CD4-positive, CD25-positive, alpha-beta regulatory T cell (primary cell): ENCODE measurements around the gene DLL4. TPM values are rescaled to one million over a fixed set of nuclear protein-coding genes. Genes with fewer than 3 reads are reported as not detected.

Experiments
- ATAC-seq, 2 donors: fragments of 150-1000 bp; cut with Tn5 transposase; one replicate each; pipeline ENCODE4 v1.10.0; 2021; ENCODE audit warnings: low read depth in 2 of 2, moderate number of reproducible peaks in 2 of 2, moderate library complexity in 1 of 2
- DNase-seq, 3 donors: peaks; one replicate each; pipeline versions ENCODE4 v3.0.0 to v3.0.0-alpha.2; 2012 to 2022; ENCODE audit warnings: mixed read lengths in 1 of 3
- H3K27ac ChIP-seq: one replicate; pipeline ENCODE4 v1.7.0; 2013; ENCODE audit warnings: mild to moderate bottlenecking, low read length; ENCODE audit not compliant: insufficient read depth, poor library complexity, severe bottlenecking
- H3K27me3 ChIP-seq: one replicate; pipeline ENCODE4 v1.7.0; 2013; ENCODE audit warnings: low read length; ENCODE audit not compliant: control insufficient read depth, insufficient read depth
- H3K36me3 ChIP-seq: one replicate; pipeline ENCODE4 v1.7.0; 2013; ENCODE audit warnings: mild to moderate bottlenecking, low read length, moderate library complexity; ENCODE audit not compliant: control insufficient read depth, insufficient read depth
- H3K4me1 ChIP-seq: 2 replicates; pipeline ENCODE4 v1.7.0; 2013; ENCODE audit warnings: mild to moderate bottlenecking, low read length; ENCODE audit not compliant: insufficient read depth, control insufficient read depth, poor library complexity, severe bottlenecking
- H3K4me3 ChIP-seq: one replicate; pipeline ENCODE4 v1.7.0; 2013; ENCODE audit warnings: low read depth, mild to moderate bottlenecking, low read length, moderate library complexity
- H3K9me3 ChIP-seq, 2 experiments: 1 replicate in 1 of 2; 2 replicates in 1 of 2; pipeline ENCODE4 v1.7.0; 2013; ENCODE audit warnings: low read length in 2 of 2, mild to moderate bottlenecking in 1 of 2, moderate library complexity in 1 of 2; ENCODE audit not compliant: control insufficient read depth in 2 of 2
- H3K27ac Mint-ChIP-seq, 3 donors: one replicate each; pipeline ENCODE4 v1.8.0; 2020 to 2022; ENCODE audit warnings: mild to moderate bottlenecking in 3 of 3, mixed read lengths in 3 of 3, moderate library complexity in 2 of 3
- H3K27me3 Mint-ChIP-seq: one replicate; pipeline ENCODE4 v1.8.0; 2022; ENCODE audit warnings: mild to moderate bottlenecking, mixed read lengths
- H3K36me3 Mint-ChIP-seq: one replicate; pipeline ENCODE4 v1.8.0; 2020; ENCODE audit warnings: mixed read lengths
- H3K4me1 Mint-ChIP-seq, 4 donors: one replicate each; pipeline ENCODE4 v1.8.0; 2020 to 2022; ENCODE audit warnings: mixed read lengths in 4 of 4, mild to moderate bottlenecking in 1 of 4
- H3K4me3 Mint-ChIP-seq, 4 donors: one replicate each; pipeline ENCODE4 v1.8.0; 2020 to 2022; ENCODE audit warnings: mild to moderate bottlenecking in 4 of 4, mixed read lengths in 4 of 4, moderate library complexity in 3 of 4
- H3K9me3 Mint-ChIP-seq, 7 donors: one replicate each; pipeline ENCODE4 v1.8.0; 2020 to 2022; ENCODE audit warnings: mixed read lengths in 7 of 7, mild to moderate bottlenecking in 3 of 7, moderate library complexity in 2 of 7
- polyA plus RNA-seq, 4 donors: library from polyadenylated mRNA; unstranded; fragments of 300-500 nt; fragmentation: Illumina TruSeq; gene quantifications; one replicate each; pipeline ENCODE4 v1.2.3, GENCODE V29; 2021
- total RNA-seq: library from RNA; stranded (reverse); gene quantifications from one replicate; pipeline ENCODE4 v1.2.3, GENCODE V29; 2022

Gene DLL4
- total and polyA plus RNA-seq, 5 donors from 2014 or later, result not detected

DNA sequence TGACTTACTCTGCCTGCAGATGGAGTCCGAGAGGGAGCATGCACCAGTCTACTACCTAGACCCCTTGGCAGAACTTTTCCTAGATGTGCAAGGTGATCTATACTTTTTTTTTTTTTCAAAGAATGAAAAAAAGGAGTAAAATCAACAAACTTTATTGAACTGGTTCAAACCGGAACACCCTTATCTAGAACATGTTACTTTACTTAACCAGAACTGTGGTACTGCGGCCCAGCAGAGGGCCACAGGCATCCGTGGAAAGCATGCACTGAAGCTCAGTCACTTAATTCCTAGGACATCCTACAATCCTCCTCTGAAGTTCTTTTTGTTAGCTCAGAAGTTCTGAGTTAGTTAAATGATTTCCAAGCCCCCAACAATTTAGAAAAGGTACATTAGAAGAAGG lies 45.7 kb downstream of the DLL4 start:
- ATAC-seq, result no peak
- Mint-ChIP-seq H3K36me3 (peaks cover 23% of the 10 kb centered on the region), H3K4me3 (no peak overlapping the region), H3K27me3 (peaks cover 4% of the 10 kb centered on the region), H3K4me1 (no peaks in the 10 kb centered on the region), H3K9me3 (no peaks in the 10 kb centered on the region), H3K27ac (no peak overlapping the region)
- H3K36me3 ChIP-seq, result peaks cover 31% of the 10 kb centered on the region
- no peaks in the 10 kb centered on the region for H3K9me3 ChIP-seq
- DNase-seq, result no peak
- no peaks in the 10 kb centered on the region for H3K27me3 ChIP-seq
- no peak overlapping the region for H3K27ac ChIP-seq
- no peak overlapping the region for H3K4me3 ChIP-seq
- H3K4me1 ChIP-seq, result no peaks in the 10 kb centered on the region

DNA sequence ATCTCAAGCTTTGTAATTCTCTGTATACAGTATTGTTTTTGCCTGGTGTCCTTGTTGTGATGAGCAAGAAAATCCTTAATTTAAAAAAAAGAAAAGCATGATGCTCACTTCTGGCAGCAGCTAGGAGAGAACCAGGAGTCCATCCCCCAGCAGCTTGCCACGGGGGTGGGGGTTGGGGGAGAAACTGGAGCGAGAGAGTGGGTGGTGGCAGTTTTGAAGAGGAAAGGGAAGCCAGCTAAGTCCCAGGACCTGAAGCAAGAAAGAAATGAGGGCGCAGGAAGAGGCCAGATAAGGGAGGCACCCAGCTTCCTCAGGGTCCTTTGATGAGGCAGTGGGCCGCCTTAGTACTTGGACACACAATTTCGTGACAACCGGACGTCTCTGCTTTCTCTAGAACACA lies 47.7 kb downstream of the DLL4 start:
- H3K4me3 Mint-ChIP-seq, result no peak overlapping the region
- H3K4me1 ChIP-seq, result no peaks in the 10 kb centered on the region
- no peak overlapping the region for H3K27ac ChIP-seq
- H3K9me3 ChIP-seq, result no peaks in the 10 kb centered on the region
- no peaks in the 10 kb centered on the region for H3K4me1 Mint-ChIP-seq
- H3K4me3 ChIP-seq, result no peak overlapping the region
- H3K27me3 ChIP-seq, result no peaks in the 10 kb centered on the region
- peaks cover 42% of the 10 kb centered on the region for H3K36me3 Mint-ChIP-seq
- H3K36me3 ChIP-seq, result peaks cover 51% of the 10 kb centered on the region
- H3K27ac Mint-ChIP-seq, result peak overlapping the region in 2 of 3 donors; percentile 60 to 65
- no peak for DNase-seq
- no peaks in the 10 kb centered on the region for H3K9me3 Mint-ChIP-seq
- ATAC-seq, result no peak
- H3K27me3 Mint-ChIP-seq, result no peaks in the 10 kb centered on the region

DNA sequence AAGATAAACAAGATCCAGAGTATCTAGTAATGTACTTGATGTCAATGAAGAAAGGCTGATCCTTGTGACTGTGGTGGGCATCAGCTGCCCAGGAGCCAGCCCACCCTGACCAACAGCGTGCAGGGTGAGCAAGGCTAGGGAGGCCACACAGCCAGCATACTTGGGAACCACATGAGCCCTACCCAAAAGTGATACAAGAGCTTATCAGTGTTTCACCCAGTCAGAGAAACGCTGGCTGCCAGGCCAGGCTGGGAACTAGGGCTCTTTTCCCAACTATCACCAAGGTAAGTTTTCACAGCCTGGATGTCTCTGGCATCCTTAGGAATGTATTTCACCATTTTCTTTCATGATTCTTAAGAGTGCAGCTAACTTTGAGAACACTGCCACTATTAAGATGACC lies 49.0 kb downstream of the DLL4 start:
- no peak overlapping the region for H3K27ac ChIP-seq
- H3K36me3 Mint-ChIP-seq, result peaks cover 52% of the 10 kb centered on the region
- DNase-seq (no peak), ATAC-seq (no peak)
- H3K4me1 ChIP-seq, result no peaks in the 10 kb centered on the region
- no peak overlapping the region for H3K4me3 Mint-ChIP-seq
- no peaks in the 10 kb centered on the region for H3K27me3 ChIP-seq
- no peaks in the 10 kb centered on the region for H3K9me3 ChIP-seq
- H3K4me3 ChIP-seq, result no peak overlapping the region
- no peaks in the 10 kb centered on the region for H3K4me1 Mint-ChIP-seq
- H3K27ac Mint-ChIP-seq, result no peak overlapping the region
- peaks cover 64% of the 10 kb centered on the region for H3K36me3 ChIP-seq
- no peaks in the 10 kb centered on the region for H3K9me3 Mint-ChIP-seq
- H3K27me3 Mint-ChIP-seq, result no peaks in the 10 kb centered on the region

DNA sequence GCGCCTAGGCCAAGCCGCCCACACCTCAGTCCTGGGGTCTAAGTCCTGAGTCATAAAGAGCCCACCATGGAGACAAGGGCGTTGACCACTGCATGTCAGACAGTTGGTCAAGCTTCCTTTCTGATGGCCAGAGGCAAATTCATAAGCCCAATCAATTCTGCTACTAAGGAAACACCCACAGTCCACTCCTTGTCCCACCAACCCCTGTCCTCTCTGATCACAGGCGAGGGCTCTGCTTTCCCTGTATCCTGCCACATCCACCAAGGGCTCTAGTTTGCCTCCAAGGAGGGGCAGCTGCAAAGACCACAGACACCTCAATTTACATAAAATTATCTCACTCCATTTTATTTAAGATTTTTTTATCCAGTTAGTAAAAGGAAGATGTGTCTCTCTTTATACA lies 49.4 kb downstream of the DLL4 start:
- no peaks in the 10 kb centered on the region for H3K27me3 Mint-ChIP-seq
- H3K36me3 ChIP-seq, result peaks cover 68% of the 10 kb centered on the region
- peaks cover 57% of the 10 kb centered on the region for H3K36me3 Mint-ChIP-seq
- H3K27ac ChIP-seq, result no peak overlapping the region
- no peaks in the 10 kb centered on the region for H3K4me1 Mint-ChIP-seq
- H3K4me1 ChIP-seq, result no peaks in the 10 kb centered on the region
- H3K4me3 ChIP-seq, result no peak overlapping the region
- H3K4me3 Mint-ChIP-seq, result no peak overlapping the region
- ATAC-seq (no peak), DNase-seq (no peak)
- no peak overlapping the region for H3K27ac Mint-ChIP-seq
- H3K27me3 ChIP-seq, result no peaks in the 10 kb centered on the region
- no peaks in the 10 kb centered on the region for H3K9me3 ChIP-seq
- H3K9me3 Mint-ChIP-seq, result no peaks in the 10 kb centered on the region

DNA sequence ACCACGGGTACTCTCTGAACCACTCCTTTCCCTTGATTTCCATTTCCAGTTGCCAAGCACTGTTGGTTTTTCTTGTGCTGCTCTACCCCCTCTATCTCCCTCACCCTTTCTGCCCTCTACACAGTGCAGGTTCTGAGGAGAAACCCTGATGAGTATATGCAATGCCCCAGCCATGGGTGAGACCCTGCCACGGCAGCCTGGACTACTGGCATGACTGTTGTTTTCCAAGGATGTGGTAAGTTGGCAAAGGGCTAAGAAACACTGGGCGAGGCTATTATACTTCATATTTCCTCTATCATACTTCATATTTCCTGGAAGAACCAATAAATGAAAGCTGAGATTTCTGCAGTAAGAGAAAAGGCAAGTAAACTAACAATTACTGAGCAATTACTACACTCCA lies 52.0 kb downstream of the DLL4 start:
- no peak overlapping the region for H3K27ac Mint-ChIP-seq
- Histone ChIP-seq H3K27ac (no peak overlapping the region), H3K4me1 (no peaks in the 10 kb centered on the region), H3K9me3 (no peaks in the 10 kb centered on the region), H3K27me3 (no peaks in the 10 kb centered on the region), H3K4me3 (no peak overlapping the region), H3K36me3 (peaks cover 94% of the 10 kb centered on the region)
- DNase-seq (peak in 1 of 3 donors; percentile 8), ATAC-seq (no peak)
- H3K27me3 Mint-ChIP-seq, result no peaks in the 10 kb centered on the region
- peaks cover 64% of the 10 kb centered on the region for H3K36me3 Mint-ChIP-seq
- H3K4me1 Mint-ChIP-seq, result no peaks in the 10 kb centered on the region
- no peaks in the 10 kb centered on the region for H3K9me3 Mint-ChIP-seq
- H3K4me3 Mint-ChIP-seq, result no peak overlapping the region

DNA sequence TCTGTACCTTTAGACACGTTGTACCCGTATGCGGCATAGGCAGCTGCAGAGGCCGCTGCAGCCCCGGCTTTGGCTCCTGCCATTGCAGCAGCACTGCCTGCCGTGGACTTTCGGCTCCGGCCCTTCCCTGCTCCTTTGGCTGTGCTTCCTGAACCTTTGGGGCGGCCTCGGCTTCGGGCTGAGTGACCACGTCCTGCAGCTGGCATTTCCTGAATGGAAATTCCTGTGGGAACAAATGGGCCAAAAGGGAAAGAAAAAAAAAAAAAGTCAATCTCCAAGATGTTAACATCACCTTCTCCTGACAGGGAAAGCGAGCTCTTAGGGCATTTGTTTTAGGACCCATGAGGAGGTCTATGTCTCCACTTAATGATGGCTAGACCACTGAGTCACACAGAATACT lies 53.7 kb downstream of the DLL4 start:
- Histone ChIP-seq H3K27me3 (no peaks in the 10 kb centered on the region), H3K27ac (no peak overlapping the region), H3K36me3 (peaks cover 96% of the 10 kb centered on the region), H3K4me1 (no peaks in the 10 kb centered on the region), H3K9me3 (no peaks in the 10 kb centered on the region), H3K4me3 (no peak overlapping the region)
- Mint-ChIP-seq H3K27ac (no peak overlapping the region), H3K27me3 (no peaks in the 10 kb centered on the region), H3K4me3 (no peak overlapping the region), H3K9me3 (no peaks in the 10 kb centered on the region), H3K4me1 (no peaks in the 10 kb centered on the region), H3K36me3 (peaks cover 67% of the 10 kb centered on the region)
- DNase-seq (no peak), ATAC-seq (no peak)

DNA sequence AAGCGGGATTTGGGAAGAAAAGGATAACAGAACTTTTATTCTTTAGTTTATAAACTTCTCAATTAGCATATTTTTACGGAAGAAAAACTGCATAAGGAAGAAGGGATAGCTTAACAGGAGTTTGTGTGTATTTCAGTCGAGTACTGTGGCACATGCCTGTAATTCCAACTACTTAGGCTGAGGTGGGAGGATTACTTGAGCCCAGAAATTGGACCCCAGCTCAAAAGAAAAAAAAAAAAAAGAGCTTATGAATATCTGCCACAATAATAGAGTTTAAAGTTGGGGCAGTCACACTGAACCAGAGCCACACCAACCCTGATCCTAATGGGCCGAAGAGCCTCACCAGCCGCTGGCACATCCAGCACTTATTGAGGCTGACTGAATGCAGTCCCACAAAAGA lies 55.3 kb downstream of the DLL4 start:
- DNase-seq, result no peak
- no peaks in the 10 kb centered on the region for H3K27me3 Mint-ChIP-seq
- peaks cover 0 to 2% (median 0%) of the 10 kb centered on the region in 7 donors for H3K9me3 Mint-ChIP-seq
- peaks cover 88% of the 10 kb centered on the region for H3K36me3 ChIP-seq
- H3K27me3 ChIP-seq, result no peaks in the 10 kb centered on the region
- H3K4me1 Mint-ChIP-seq, result no peaks in the 10 kb centered on the region
- H3K9me3 ChIP-seq, result no peaks in the 10 kb centered on the region
- H3K4me3 Mint-ChIP-seq, result no peak overlapping the region
- no peaks in the 10 kb centered on the region for H3K4me1 ChIP-seq
- ATAC-seq, result no peak
- no peak overlapping the region for H3K27ac Mint-ChIP-seq
- no peak overlapping the region for H3K4me3 ChIP-seq
- no peak overlapping the region for H3K27ac ChIP-seq
- H3K36me3 Mint-ChIP-seq, result peaks cover 59% of the 10 kb centered on the region

DNA sequence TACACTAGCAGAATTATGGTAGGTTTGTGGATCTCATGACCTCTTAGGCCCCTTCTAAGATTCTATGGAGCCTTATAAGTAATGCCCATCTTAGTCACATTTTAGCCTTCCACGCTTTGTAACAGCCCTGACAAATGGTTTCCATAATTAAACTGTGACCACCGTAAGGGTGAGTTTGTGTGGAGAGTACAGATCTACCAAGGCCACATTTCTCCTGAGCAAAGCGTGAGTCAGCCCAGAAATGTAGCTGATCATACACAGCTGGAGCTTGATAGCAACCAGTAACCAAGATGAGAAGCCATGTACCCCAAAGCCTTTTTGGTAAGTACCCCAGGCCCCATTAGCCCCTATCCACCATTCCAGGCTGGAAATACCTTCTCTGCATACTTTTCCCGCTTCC lies 55.8 kb downstream of the DLL4 start:
- Mint-ChIP-seq H3K4me3 (no peak overlapping the region), H3K27ac (no peak overlapping the region), H3K27me3 (no peaks in the 10 kb centered on the region), H3K9me3 (peaks cover 0 to 2% (median 0%) of the 10 kb centered on the region in 7 donors), H3K4me1 (no peaks in the 10 kb centered on the region), H3K36me3 (peaks cover 59% of the 10 kb centered on the region)
- Histone ChIP-seq H3K4me3 (no peak overlapping the region), H3K27ac (no peak overlapping the region), H3K36me3 (peaks cover 82% of the 10 kb centered on the region), H3K9me3 (no peaks in the 10 kb centered on the region), H3K4me1 (no peaks in the 10 kb centered on the region), H3K27me3 (no peaks in the 10 kb centered on the region)
- ATAC-seq (no peak), DNase-seq (no peak)
